NOMO-1 (cell line): Measurements from ENCODE around the gene EZH2.
A peak's percentile ranks its signal among the peaks of the same experiment; 100 is the strongest.

Experiments
- DNase-seq, 2 experiments: peaks; one replicate each; lab custom pipeline; 2025; ENCODE audit not compliant: unreplicated experiment in 2 of 2; lab: John Stamatoyannopoulos, UW

The EZH2 gene

GRCh38 chr7:148782757-148783456 is 101.2 kb downstream of the EZH2 start:
- DNase-seq, result no peak

GRCh38 chr7:148774471-148774870 is 109.6 kb downstream of the EZH2 start:
- no peak for DNase-seq

GRCh38 chr7:148773334-148773733 is 110.8 kb downstream of the EZH2 start:
- peak in 1 of 2 experiments; percentile 1 for DNase-seq

GRCh38 chr7:148772297-148773089 is 111.6 kb downstream of the EZH2 start:
- DNase-seq, result no peak

- no peak for DNase-seq
Observed at GRCh38 chr7:148770004-148770403, 114.1 kb downstream of the EZH2 start.

DNA sequence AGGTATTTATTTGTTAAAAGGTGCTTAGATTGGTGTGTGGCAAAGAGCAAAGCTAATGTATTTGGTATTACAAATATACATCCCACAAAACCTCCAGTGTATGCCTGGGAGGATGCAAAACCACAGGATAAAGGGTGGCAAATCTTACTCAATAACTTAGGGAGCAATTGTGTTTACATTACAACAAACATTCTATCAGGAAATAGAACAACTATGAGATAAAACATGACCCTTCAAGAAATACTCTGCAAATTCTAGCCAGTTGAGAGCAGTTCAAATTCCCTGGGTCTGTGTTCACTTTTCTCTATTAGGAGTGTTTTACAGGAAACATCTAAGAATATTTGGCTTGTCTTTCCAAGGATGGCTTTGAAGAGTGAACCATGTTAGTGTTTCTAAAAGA is 120.5 kb downstream of the EZH2 start:
- no peak for DNase-seq

DNA sequence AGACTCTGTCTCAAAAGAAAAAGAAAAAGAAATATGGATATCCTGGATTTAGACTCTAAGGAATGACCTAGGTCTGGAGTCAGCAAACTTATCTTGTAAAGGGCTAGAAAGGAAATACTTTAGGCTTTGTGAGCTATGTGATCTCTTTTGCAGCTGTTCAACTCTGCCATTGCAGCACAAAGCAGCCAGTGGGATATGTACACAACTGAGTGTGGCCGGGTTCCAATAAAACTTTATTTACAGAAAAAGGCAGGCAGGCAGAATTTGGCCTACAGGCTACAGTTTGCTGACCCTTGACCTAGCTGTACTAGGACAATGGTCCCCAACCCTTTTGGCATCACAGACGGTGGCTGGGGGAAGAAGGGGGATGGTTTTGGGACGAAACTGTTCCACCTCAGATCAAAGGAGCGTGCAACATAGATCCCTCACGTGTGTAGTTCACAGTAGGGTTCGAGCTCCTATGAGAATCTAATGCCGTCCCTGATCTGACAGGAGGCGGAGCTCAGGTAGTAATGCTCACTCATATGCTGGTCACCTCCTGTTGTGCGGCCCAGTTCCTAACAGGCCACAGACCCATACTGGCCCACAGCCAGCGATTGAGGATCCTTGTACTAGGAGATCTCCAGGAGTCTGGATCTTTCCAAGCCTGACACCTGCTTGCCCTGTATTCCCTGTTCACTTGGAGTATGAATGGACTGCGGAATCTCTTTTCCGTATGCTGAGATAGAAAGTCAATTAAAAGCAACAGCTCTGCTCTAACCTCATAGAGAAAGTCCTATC is 122.4 kb downstream of the EZH2 start:
- DNase-seq, result no peak
